Stimulated activated naive CD8-positive, alpha-beta T cell treated with anti-CD3 and anti-CD28 coated beads, Interleukin-15, Interleukin-2, amounts not matched to agents 100 U/mL and 50 U/mL, for 24 hours (primary cell): ENCODE data around the gene PFN1.

Experiments used
- ATAC-seq: fragments of 150-1000 bp; cut with Tn5 transposase; one replicate; pipeline ENCODE4 v1.10.0; 2021
- DNase-seq: peaks from one replicate; pipeline ENCODE4 v3.0.0; 2021

Gene PFN1

DNA sequence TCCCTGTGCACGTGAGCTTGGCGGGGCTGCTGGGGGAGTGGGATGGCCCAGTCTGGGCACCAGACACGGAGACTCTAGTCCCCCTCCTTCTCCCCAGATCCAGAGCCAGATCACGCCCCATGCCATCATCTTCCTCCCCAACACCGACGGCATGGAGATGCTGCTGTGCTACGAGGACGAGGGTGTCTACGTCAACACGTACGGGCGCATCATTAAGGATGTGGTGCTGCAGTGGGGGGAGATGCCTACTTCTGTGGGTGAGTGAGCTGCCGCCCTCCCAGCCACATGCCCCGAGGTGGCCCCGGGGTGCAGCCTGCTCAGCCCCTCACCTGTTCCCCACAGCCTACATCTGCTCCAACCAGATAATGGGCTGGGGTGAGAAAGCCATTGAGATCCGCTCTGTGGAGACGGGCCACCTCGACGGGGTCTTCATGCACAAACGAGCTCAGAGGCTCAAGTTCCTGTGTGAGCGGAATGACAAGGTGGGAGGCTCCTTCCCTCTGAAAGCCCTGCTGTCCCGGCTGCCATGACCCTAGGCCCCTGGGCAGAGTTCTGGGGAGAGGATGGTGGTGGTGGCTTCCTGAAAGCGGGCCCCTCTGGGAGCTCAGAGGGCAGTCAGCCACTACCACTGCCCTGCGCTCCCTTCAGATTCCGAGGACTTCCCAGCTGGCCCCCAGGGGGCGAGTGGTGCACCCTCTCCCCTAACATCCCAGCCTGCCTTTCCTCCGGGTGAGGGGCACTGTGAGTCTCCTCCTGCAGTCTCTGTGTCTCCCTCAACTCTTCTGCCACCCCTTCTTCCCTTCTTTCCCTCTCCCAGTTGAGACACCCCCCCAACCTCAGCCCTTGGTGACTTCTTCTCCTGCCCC lies 51.8 kb downstream of the PFN1 start:
- ATAC-seq: no peak
- DNase-seq: no peak

DNA sequence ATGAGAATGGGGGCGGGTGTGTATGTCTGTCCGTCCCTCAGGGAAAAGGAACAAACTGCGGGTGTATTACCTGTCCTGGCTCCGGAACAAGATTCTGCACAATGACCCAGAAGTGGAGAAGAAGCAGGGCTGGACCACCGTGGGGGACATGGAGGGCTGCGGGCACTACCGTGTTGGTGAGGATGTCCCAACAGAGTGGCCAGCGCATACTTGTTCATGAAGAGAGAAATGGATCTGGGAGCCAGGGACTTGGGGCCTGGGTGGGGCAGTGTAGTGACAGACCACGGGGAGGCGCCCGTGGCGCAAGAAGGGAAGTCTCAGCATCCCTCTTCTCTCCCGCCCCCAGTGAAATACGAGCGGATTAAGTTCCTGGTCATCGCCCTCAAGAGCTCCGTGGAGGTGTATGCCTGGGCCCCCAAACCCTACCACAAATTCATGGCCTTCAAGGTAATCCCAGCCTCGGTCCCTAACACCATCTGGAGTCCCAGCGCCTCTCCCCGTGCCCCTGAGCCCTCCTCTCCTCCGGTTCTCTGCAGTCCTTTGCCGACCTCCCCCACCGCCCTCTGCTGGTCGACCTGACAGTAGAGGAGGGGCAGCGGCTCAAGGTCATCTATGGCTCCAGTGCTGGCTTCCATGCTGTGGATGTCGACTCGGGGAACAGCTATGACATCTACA lies 52.5 kb downstream of the PFN1 start:
- ATAC-seq: no peak
- no peak for DNase-seq
